ENCODE results near the gene SEC24D.

Gene SEC24D

GRCh38 chr4:118761397-118762016 is 74.4 kb downstream of the SEC24D start:
- TF ChIP-seq, protein P1, sequence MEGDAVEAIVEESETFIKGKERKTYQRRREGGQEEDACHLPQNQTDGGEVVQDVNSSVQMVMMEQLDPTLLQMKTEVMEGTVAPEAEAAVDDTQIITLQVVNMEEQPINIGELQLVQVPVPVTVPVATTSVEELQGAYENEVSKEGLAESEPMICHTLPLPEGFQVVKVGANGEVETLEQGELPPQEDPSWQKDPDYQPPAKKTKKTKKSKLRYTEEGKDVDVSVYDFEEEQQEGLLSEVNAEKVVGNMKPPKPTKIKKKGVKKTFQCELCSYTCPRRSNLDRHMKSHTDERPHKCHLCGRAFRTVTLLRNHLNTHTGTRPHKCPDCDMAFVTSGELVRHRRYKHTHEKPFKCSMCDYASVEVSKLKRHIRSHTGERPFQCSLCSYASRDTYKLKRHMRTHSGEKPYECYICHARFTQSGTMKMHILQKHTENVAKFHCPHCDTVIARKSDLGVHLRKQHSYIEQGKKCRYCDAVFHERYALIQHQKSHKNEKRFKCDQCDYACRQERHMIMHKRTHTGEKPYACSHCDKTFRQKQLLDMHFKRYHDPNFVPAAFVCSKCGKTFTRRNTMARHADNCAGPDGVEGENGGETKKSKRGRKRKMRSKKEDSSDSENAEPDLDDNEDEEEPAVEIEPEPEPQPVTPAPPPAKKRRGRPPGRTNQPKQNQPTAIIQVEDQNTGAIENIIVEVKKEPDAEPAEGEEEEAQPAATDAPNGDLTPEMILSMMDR (IDR thresholded peaks at IDR 0.05; ENCODE audit: insufficient read depth, low read length, missing control alignments), result no peak
- POLR2A ChIA-PET, result interaction anchor here (0.9 kb wide), 1 partner anchor 13 kb away, joined by 4 read pairs; no protein-coding TSS in a partner anchor
- CTCF ChIA-PET, result interaction anchor here (1.2 to 1.8 kb wide), 3 partner anchors 10 to 20 kb away, joined by 5 to 6 read pairs (median 5); no protein-coding TSS in a partner anchor
- no peak for DNase-seq (ENCODE audit: low read depth, low spot score)
- no peak overlapping the region for H3K4me3 ChIP-seq (ENCODE audit: low read depth, low read length)

- TF ChIP-seq, protein P1 (IDR thresholded peaks at IDR 0.05; ENCODE audit: insufficient read depth, low read length, missing control alignments), result no peak
- no peak overlapping the region for H3K4me3 ChIP-seq (ENCODE audit: low read depth, low read length)
- POLR2A ChIA-PET, result no interaction called here
- no peak for DNase-seq (ENCODE audit: low read depth, low spot score)
- CTCF ChIA-PET, result interaction anchor here (1.6 to 1.7 kb wide), 2 partner anchors 11 to 13 kb away, joined by 6 to 9 read pairs; no protein-coding TSS in a partner anchor
These were observed 75.4 kb downstream of the SEC24D start for GRCh38 chr4:118760493-118760892.

DNA sequence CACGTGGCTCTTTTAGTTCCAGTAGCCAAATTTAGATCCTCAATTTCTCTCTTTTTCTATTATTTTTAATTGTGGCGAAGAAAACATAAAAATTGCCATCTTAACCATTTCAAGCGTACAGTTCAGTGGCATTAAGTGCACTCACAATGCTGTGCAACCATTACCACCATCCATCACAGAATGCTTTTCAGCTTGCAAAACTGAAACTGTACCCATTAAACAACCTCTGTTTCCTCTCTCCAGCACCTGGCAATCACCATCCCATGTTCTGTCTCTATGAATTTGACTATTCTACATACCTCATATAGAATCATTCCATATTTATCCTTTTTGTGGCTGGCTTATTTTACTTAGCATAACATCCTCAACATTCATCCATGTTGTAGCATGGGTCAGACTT is 75.8 kb downstream of the SEC24D start:
- TF ChIP-seq, protein P1 (IDR thresholded peaks at IDR 0.05; ENCODE audit: insufficient read depth, low read length, missing control alignments), result no peak
- POLR2A ChIA-PET, result no interaction called here
- H3K4me3 ChIP-seq (ENCODE audit: low read depth, low read length), result no peak overlapping the region
- DNase-seq (ENCODE audit: low read depth, low spot score), result no peak
- CTCF ChIA-PET, result interaction anchor here (1.2 to 1.7 kb wide), 3 partner anchors 12 to 21 kb away, joined by 3 to 9 read pairs (median 6); no protein-coding TSS in a partner anchor

- H3K4me3 ChIP-seq (ENCODE audit: low read depth, low read length), result no peak overlapping the region
- ChIA-PET CTCF (interaction anchor here (1.2 to 1.7 kb wide), 3 partner anchors 12 to 20 kb away, joined by 3 to 9 read pairs (median 6); no protein-coding TSS in a partner anchor), POLR2A (no interaction called here)
- TF ChIP-seq, protein P1 (IDR thresholded peaks at IDR 0.05; ENCODE audit: insufficient read depth, low read length, missing control alignments), result no peak
- DNase-seq (ENCODE audit: low read depth, low spot score), result no peak
These were observed 76.4 kb downstream of the SEC24D start for GRCh38 chr4:118759481-118759880.

GRCh38 chr4:118758293-118758692 is 77.6 kb downstream of the SEC24D start:
- H3K4me3 ChIP-seq (ENCODE audit: low read depth, low read length), result no peak overlapping the region
- ChIA-PET POLR2A (no interaction called here), CTCF (interaction anchor here (1.4 to 4.3 kb wide), 2 partner anchors 16 to 133 kb away, joined by 3 to 20 read pairs; no protein-coding TSS in a partner anchor)
- TF ChIP-seq, protein P1 (IDR thresholded peaks at IDR 0.05; ENCODE audit: insufficient read depth, low read length, missing control alignments), result no peak
- DNase-seq (ENCODE audit: low read depth, low spot score), result no peak

GRCh38 chr4:118757761-118758251 is 78.1 kb downstream of the SEC24D start:
- ChIA-PET POLR2A (no interaction called here), CTCF (interaction anchor here (1.4 to 4.3 kb wide), 3 partner anchors 15 to 212 kb away, joined by 3 to 20 read pairs (median 5); no protein-coding TSS in a partner anchor)
- no peak overlapping the region for H3K4me3 ChIP-seq (ENCODE audit: low read depth, low read length)
- no peak for DNase-seq (ENCODE audit: low read depth, low spot score)
- TF ChIP-seq, protein P1 (IDR thresholded peaks at IDR 0.05; ENCODE audit: insufficient read depth, low read length, missing control alignments), result no peak
